Left lung (tissue), 10 donors: ENCODE measurements around the gene NFIA. TPM values are rescaled to one million over a fixed set of nuclear protein-coding genes. Genes with fewer than 3 reads are reported as not detected.

Experiments
- ATAC-seq: fragments of 200-7000 bp; cut with Tn5 transposase; one replicate; pipeline ENCODE4 v1.9.1; 2020; ENCODE audit warnings: moderate library complexity
- DNase-seq, 4 donors: peaks; one replicate each; pipeline ENCODE4 v3.0.0-alpha.2; 2013 to 2020
- H3K27ac ChIP-seq, 2 donors: fragments of 200-600 bp; sonication (generic) in 1 of 2; one replicate each; pipeline versions ENCODE4 v1.5.0 to v1.8.0; 2020 to 2021
- H3K27me3 ChIP-seq, 2 donors: fragments of 200-600 bp; sonication (generic) in 1 of 2; one replicate each; pipeline versions ENCODE4 v1.5.0 to v1.8.0; 2020 to 2021
- H3K36me3 ChIP-seq, 2 donors: fragments of 200-600 bp; sonication (generic) in 1 of 2; one replicate each; pipeline versions ENCODE4 v1.5.0 to v1.8.0; 2020 to 2021
- H3K4me1 ChIP-seq, 2 donors: fragments of 200-600 bp; one replicate each; pipeline ENCODE4 v1.8.0; 2021
- H3K4me3 ChIP-seq, 2 donors: fragments of 200-600 bp; sonication (generic) in 1 of 2; one replicate each; pipeline versions ENCODE4 v1.5.0 to v1.8.0; 2020 to 2021; ENCODE audit warnings: mild to moderate bottlenecking in 1 of 2
- H3K9me3 ChIP-seq, 2 donors: fragments of 200-600 bp; sonication (generic) in 1 of 2; one replicate each; pipeline versions ENCODE4 v1.5.0 to v1.8.0; 2020 to 2021
- CTCF ChIP-seq, 2 donors: fragments of 200-600 bp; sonication (generic) in 1 of 2; IDR thresholded peaks; one replicate each; pipeline versions ENCODE4 v1.5.0 to v1.8.0; 2021; ENCODE audit warnings: antibody characterized with exemption in 2 of 2
- intact Hi-C, 2 donors: fragments of 100-400 bp; cut with DNase I; formaldehyde crosslinking; loops; one replicate each; pipeline versions ENCODE4 v1.11.2 to v1.14.2; 2022
- polyA plus RNA-seq, 6 donors: library from polyadenylated mRNA; unstranded; fragments of 120-200 nt; gene quantifications; one replicate each; pipeline ENCODE4 v1.2.1, GENCODE V29; 2013; ENCODE audit not compliant: insufficient read length in 6 of 6
- total RNA-seq, 2 donors: library from RNA; stranded (reverse); fragmentation: NEBNext Ultra II Directional; extraction: Animal tissue kit (Norgen Biotek cat#: 25700); gene quantifications; one replicate each; pipeline ENCODE4 v1.2.1, GENCODE V29; 2021
- donor health status: DM: no; HTN: yes; CAD: no.
- donor health status: DM: no; HTN: no; CAD: no.

The NFIA gene
- total and polyA plus RNA-seq, 8 donors, result 30.4 to 60.7 (median 37.6) TPM

- Histone ChIP-seq H3K27ac (no peak overlapping the region), H3K9me3 (no peaks in the 10 kb centered on the region), H3K36me3 (no peaks in the 10 kb centered on the region), H3K27me3 (no peaks in the 10 kb centered on the region), H3K4me1 (peaks cover 0 to 2% of the 10 kb centered on the region in 2 donors), H3K4me3 (no peak overlapping the region)
- no peak for TF ChIP-seq CTCF (IDR thresholded peaks at IDR 0.05)
- intact Hi-C loops, result no loop called here
- no peak for ATAC-seq
- DNase-seq, result no peak
These were observed 81.0 kb downstream of the NFIA start for GRCh38 chr1:61163355-61163754.

GRCh38 chr1:61165402-61165801, 83.0 kb downstream of the NFIA start:
- ATAC-seq (no peak), DNase-seq (no peak)
- Histone ChIP-seq H3K9me3 (no peaks in the 10 kb centered on the region), H3K4me3 (no peak overlapping the region), H3K27me3 (no peaks in the 10 kb centered on the region), H3K36me3 (no peaks in the 10 kb centered on the region), H3K4me1 (peaks cover 0 to 4% of the 10 kb centered on the region in 2 donors), H3K27ac (no peak overlapping the region)
- TF ChIP-seq CTCF (IDR thresholded peaks at IDR 0.05), result no peak
- intact Hi-C loops, result no loop called here

- ATAC-seq, result no peak
- no peaks in the 10 kb centered on the region for H3K36me3 ChIP-seq
- peaks cover 0 to 14% of the 10 kb centered on the region in 2 donors for H3K4me1 ChIP-seq
- no peak overlapping the region for H3K4me3 ChIP-seq
- H3K27ac ChIP-seq, result no peak overlapping the region
- no peaks in the 10 kb centered on the region for H3K9me3 ChIP-seq
- H3K27me3 ChIP-seq, result no peaks in the 10 kb centered on the region
- intact Hi-C loops, result no loop called here
- no peak for TF ChIP-seq CTCF (IDR thresholded peaks at IDR 0.05)
- DNase-seq, result no peak
These were observed 84.9 kb downstream of the NFIA start for GRCh38 chr1:61167309-61167708.

GRCh38 chr1:61169045-61169444, 86.7 kb downstream of the NFIA start:
- no peak for ATAC-seq

DNA sequence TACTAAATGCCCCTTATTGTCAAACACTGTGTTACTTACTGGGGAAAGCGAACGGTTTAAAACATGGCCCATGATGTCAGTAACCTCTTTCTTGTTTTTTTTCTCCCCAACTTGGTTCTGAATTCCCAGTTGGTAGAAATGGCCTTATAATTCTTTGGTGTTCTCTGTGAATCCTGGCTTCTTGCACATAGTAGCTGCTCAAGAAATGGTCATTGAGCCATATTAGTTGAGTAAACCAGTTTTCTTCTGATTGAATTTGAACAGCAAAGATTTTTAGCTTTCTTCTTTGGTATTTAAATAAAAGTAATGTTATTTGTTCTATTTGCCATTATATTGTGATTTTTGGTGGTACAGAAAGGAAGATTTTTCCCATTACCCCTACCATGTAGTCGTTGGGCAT, 87.3 kb downstream of the NFIA start:
- DNase-seq (no peak), ATAC-seq (no peak)
- H3K9me3 ChIP-seq, result no peaks in the 10 kb centered on the region
- no peaks in the 10 kb centered on the region for H3K36me3 ChIP-seq
- H3K27ac ChIP-seq, result no peak overlapping the region
- no peak for TF ChIP-seq CTCF (IDR thresholded peaks at IDR 0.05)
- intact Hi-C loops, result no loop called here
- no peaks in the 10 kb centered on the region for H3K27me3 ChIP-seq
- H3K4me3 ChIP-seq, result no peak overlapping the region
- peaks cover 0 to 14% of the 10 kb centered on the region in 2 donors for H3K4me1 ChIP-seq

More at GRCh38 chr1:61169045-61169444, 86.7 kb downstream of the NFIA start:
- H3K9me3 ChIP-seq, result no peaks in the 10 kb centered on the region
- intact Hi-C loops, result no loop called here
- H3K27ac ChIP-seq, result no peak overlapping the region
- no peaks in the 10 kb centered on the region for H3K36me3 ChIP-seq
- H3K27me3 ChIP-seq, result no peaks in the 10 kb centered on the region
- DNase-seq, result no peak
- no peak overlapping the region for H3K4me3 ChIP-seq
- no peak for TF ChIP-seq CTCF (IDR thresholded peaks at IDR 0.05)
- H3K4me1 ChIP-seq, result peaks cover 0 to 14% of the 10 kb centered on the region in 2 donors
